ENCODE data around the gene WASF1.

- TF ChIP-seq CTCF (conservative IDR thresholded peaks at IDR 0.05 in 1 of 2, IDR thresholded peaks at IDR 0.05 in 1 of 2; ENCODE audit: low read depth in 1 of 2, low read length in 2 of 2) (no peak), EZH2 (IDR thresholded peaks at IDR 0.05; ENCODE audit: low read length, missing control alignments) (no peak)
Observed at GRCh38 chr6:110217266-110217665, 37.8 kb upstream of the WASF1 start.
